Forelimb muscle (tissue), 1 donor: ENCODE results near the gene MAEA. TPM values are rescaled to one million over a fixed set of nuclear protein-coding genes. Genes with fewer than 3 reads are reported as not detected.

Source experiments
- DNase-seq: peaks from one replicate; pipeline ENCODE4 v3.0.0-alpha.2; 2013; ENCODE audit warnings: low read depth
- polyA plus RNA-seq: library from polyadenylated mRNA; unstranded; fragments of 120-200 nt; gene quantifications from one replicate; pipeline ENCODE4 v1.2.1, GENCODE V29; 2013; ENCODE audit not compliant: insufficient read length

Gene MAEA
- polyA plus RNA-seq, 1 donor, result 39.5 TPM

- no peak for DNase-seq
These were observed 89.7 kb downstream of the MAEA start for GRCh38 chr4:1379351-1379781.

- DNase-seq, result no peak
These were observed 90.2 kb downstream of the MAEA start for GRCh38 chr4:1379801-1380331.

GRCh38 chr4:1380368-1381151 is 90.9 kb downstream of the MAEA start:
- DNase-seq, result no peak

GRCh38 chr4:1381181-1381621 is 91.5 kb downstream of the MAEA start:
- no peak for DNase-seq

- no peak for DNase-seq
These were observed 92.4 kb downstream of the MAEA start for GRCh38 chr4:1381944-1382541.

GRCh38 chr4:1382776-1383727 is 93.4 kb downstream of the MAEA start:
- DNase-seq, result no peak

GRCh38 chr4:1383728-1384591 is 94.3 kb downstream of the MAEA start:
- DNase-seq, result no peak

GRCh38 chr4:1384675-1385372 is 95.1 kb downstream of the MAEA start:
- DNase-seq, result no peak

- no peak for DNase-seq
These were observed 96.0 kb downstream of the MAEA start for GRCh38 chr4:1385373-1386340.

Other genes with a start within 250 kb of the MAEA start
- gene RNF212, start 176.3 kb upstream of the MAEA start, polyA plus RNA-seq, result 1.7 TPM
- 55.6 TPM for gene SPON2, start 117.3 kb upstream of the MAEA start, polyA plus RNA-seq
- 119 TPM for gene CTBP1, start 40.8 kb upstream of the MAEA start, polyA plus RNA-seq
- 8.6 TPM for gene UVSSA, start 57.3 kb downstream of the MAEA start, polyA plus RNA-seq
- gene NKX1-1, start 116.6 kb downstream of the MAEA start, polyA plus RNA-seq, result not detected